Adrenal gland (tissue), 5 donors: ENCODE results near the gene PPIF.

Source experiments
- POLR2A ChIP-seq, 2 donors: fragments of 450-650 bp; IDR thresholded peaks; one replicate each; pipeline ENCODE4 v1.6.1; 2017; ENCODE audit warnings: antibody characterized with exemption in 2 of 2, mild to moderate bottlenecking in 2 of 2, moderate library complexity in 1 of 2
- TF ChIP-seq, protein P1 (sequence below), 6 experiments: fragments of 450-650 bp in 4 of 6; fragments of 200-600 bp in 2 of 6; sonication (generic) in 1 of 6; IDR thresholded peaks; 1 replicate in 5 of 6; 2 replicates in 1 of 6; pipeline versions ENCODE4 v1.5.1 to v1.8.0; 2016 to 2021; ENCODE audit warnings: antibody characterized with exemption in 6 of 6, mild to moderate bottlenecking in 2 of 6, moderate library complexity in 1 of 6
- donor health status: DM: no; HTN: no; CAD: no.

DNA sequence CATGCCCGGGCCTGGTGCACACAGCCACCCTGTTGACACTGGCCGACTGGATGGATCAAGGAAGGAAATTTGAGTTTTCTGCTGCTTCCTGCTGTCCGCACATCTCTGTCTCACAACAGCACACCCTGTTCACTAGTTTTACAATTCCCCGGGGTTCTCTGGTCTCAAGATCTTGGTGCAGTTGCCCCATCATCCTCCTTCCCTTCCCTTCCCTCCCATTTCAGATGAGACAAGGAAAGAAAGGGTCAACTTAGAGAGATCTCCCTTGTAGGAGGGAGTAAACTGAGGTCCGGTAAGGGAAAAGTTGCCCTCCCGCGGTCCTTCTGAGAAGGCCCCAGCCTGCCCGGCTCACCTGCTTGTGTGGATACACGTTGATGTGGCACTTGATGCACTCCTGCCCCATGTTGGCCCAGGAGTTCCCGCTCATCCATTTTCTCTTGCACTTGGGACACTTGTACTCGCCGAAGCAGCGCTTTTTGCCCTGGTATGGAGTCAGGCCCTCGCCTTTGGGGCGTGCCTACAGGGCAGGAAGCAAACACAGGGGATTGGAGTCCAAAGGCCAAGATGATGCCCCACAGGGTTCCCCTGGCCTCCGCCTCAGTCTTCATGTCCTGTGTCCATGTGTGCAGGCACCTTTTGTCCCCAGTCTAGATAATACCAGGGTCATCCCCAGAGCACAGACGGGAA is 46.8 kb downstream of the PPIF start:
- TF ChIP-seq, protein P1, sequence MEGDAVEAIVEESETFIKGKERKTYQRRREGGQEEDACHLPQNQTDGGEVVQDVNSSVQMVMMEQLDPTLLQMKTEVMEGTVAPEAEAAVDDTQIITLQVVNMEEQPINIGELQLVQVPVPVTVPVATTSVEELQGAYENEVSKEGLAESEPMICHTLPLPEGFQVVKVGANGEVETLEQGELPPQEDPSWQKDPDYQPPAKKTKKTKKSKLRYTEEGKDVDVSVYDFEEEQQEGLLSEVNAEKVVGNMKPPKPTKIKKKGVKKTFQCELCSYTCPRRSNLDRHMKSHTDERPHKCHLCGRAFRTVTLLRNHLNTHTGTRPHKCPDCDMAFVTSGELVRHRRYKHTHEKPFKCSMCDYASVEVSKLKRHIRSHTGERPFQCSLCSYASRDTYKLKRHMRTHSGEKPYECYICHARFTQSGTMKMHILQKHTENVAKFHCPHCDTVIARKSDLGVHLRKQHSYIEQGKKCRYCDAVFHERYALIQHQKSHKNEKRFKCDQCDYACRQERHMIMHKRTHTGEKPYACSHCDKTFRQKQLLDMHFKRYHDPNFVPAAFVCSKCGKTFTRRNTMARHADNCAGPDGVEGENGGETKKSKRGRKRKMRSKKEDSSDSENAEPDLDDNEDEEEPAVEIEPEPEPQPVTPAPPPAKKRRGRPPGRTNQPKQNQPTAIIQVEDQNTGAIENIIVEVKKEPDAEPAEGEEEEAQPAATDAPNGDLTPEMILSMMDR (IDR thresholded peaks at IDR 0.05), result no peak
- no peak for TF ChIP-seq POLR2A (IDR thresholded peaks at IDR 0.05)
